WTC11 (cell line): ENCODE data around the gene PPM1G. TPM values are rescaled to one million over a fixed set of nuclear protein-coding genes. Genes with fewer than 3 reads are reported as not detected.

Experiments used
- ATAC-seq: fragments of 200-7000 bp; cut with Tn5 transposase; 2 replicates; pipeline ENCODE4 v1.10.0; 2021; ENCODE audit warnings: mild to moderate bottlenecking, moderate library complexity
- CTCF ChIA-PET: fragments of 300-600 bp; sonication (Branson Sonifier 250); formaldehyde crosslinking; loops from one replicate; lab custom pipeline; 2021; ENCODE audit warnings: antibody characterized with exemption; lab: Charles Lee
- POLR2A ChIA-PET: fragments of 350-600 bp; sonication (Branson Sonifier 250); formaldehyde crosslinking; loops from one replicate; lab custom pipeline; 2021; ENCODE audit warnings: antibody characterized with exemption; lab: Charles Lee
- DNase-seq: peaks from one replicate; pipeline ENCODE4 v3.0.0; 2021; ENCODE audit warnings: low spot score
- H3K27ac Mint-ChIP-seq: 2 replicates; pipeline ENCODE4 v1.8.0; 2021; ENCODE audit warnings: mixed read lengths
- H3K27me3 Mint-ChIP-seq: 2 replicates; pipeline ENCODE4 v1.8.0; 2021; ENCODE audit warnings: low read depth, mild to moderate bottlenecking, moderate library complexity, mixed read lengths
- H3K36me3 Mint-ChIP-seq: 2 replicates; pipeline ENCODE4 v1.8.0; 2021; ENCODE audit warnings: mixed read lengths
- H3K4me1 Mint-ChIP-seq: 2 replicates; pipeline ENCODE4 v1.8.0; 2022; ENCODE audit warnings: mixed read lengths
- H3K4me3 Mint-ChIP-seq: 2 replicates; pipeline ENCODE4 v1.8.0; 2021; ENCODE audit warnings: mild to moderate bottlenecking, moderate library complexity, mixed read lengths
- H3K9me3 Mint-ChIP-seq: 2 replicates; pipeline ENCODE4 v1.8.0; 2021; ENCODE audit warnings: mixed read lengths
- ATF1 ChIP-seq: sonication (generic); formaldehyde crosslinking; IDR thresholded peaks from 2 replicates; pipeline ENCODE4 v1.8.1; 2023; ENCODE audit warnings: mild to moderate bottlenecking, moderate library complexity, missing genetic modification reagents
- ATF6 ChIP-seq: sonication (generic); formaldehyde crosslinking; IDR thresholded peaks from 2 replicates; pipeline ENCODE4 v1.8.1; 2023; ENCODE audit warnings: mild to moderate bottlenecking, missing genetic modification reagents
- ELF4 ChIP-seq: sonication (generic); formaldehyde crosslinking; IDR thresholded peaks from 2 replicates; pipeline ENCODE4 v1.8.1; 2022; ENCODE audit warnings: low read depth, mild to moderate bottlenecking, moderate library complexity, missing genetic modification reagents
- MLX ChIP-seq: sonication (generic); formaldehyde crosslinking; IDR thresholded peaks from 2 replicates; pipeline ENCODE4 v1.8.1; 2023; ENCODE audit warnings: mild to moderate bottlenecking, missing genetic modification reagents, moderate library complexity
- MXD4 ChIP-seq: fragments of 250-450 bp; sonication (Bioruptor Pico); IDR thresholded peaks from 2 replicates; pipeline ENCODE4 v1.8.0; 2021; ENCODE audit warnings: mild to moderate bottlenecking, moderate library complexity, borderline replicate concordance
- MYBL2 ChIP-seq: sonication (generic); formaldehyde crosslinking; IDR thresholded peaks from 2 replicates; pipeline ENCODE4 v1.8.1; 2023; ENCODE audit warnings: mild to moderate bottlenecking, moderate library complexity, missing genetic modification reagents
- PRDM15 ChIP-seq: sonication (generic); formaldehyde crosslinking; IDR thresholded peaks from 2 replicates; pipeline ENCODE4 v1.8.0; 2022; ENCODE audit warnings: missing genetic modification reagents
- RELA ChIP-seq: sonication (generic); formaldehyde crosslinking; IDR thresholded peaks from 2 replicates; pipeline ENCODE4 v1.8.1; 2022; ENCODE audit warnings: missing genetic modification reagents, mild to moderate bottlenecking, borderline replicate concordance
- ZNF317 ChIP-seq: sonication (generic); formaldehyde crosslinking; IDR thresholded peaks from 2 replicates; pipeline ENCODE4 v1.8.1; 2023; ENCODE audit warnings: low read depth, mild to moderate bottlenecking, moderate library complexity, missing genetic modification reagents, borderline replicate concordance
- ZNF416 ChIP-seq: fragments of 250-450 bp; sonication (Bioruptor Pico); IDR thresholded peaks from 2 replicates; pipeline ENCODE4 v1.9.0; 2021; ENCODE audit warnings: mild to moderate bottlenecking, inconsistent platforms
- ZNF423 ChIP-seq: fragments of 250-450 bp; sonication (Bioruptor Pico); IDR thresholded peaks from 2 replicates; pipeline ENCODE4 v2.1.2; 2022; ENCODE audit warnings: mild to moderate bottlenecking, moderate library complexity
- ZNF512 ChIP-seq: sonication (generic); formaldehyde crosslinking; IDR thresholded peaks from 2 replicates; pipeline ENCODE4 v1.8.1; 2022; ENCODE audit warnings: missing genetic modification reagents, borderline replicate concordance
- ZNF532 ChIP-seq: fragments of 250-450 bp; sonication (Bioruptor Pico); IDR thresholded peaks from 2 replicates; pipeline ENCODE4 v1.9.0; 2021; ENCODE audit warnings: mild to moderate bottlenecking, borderline replicate concordance
- total RNA-seq: library from RNA; stranded (reverse); gene quantifications from 3 replicates; pipeline ENCODE4 v1.2.3, GENCODE V29; 2021

The PPM1G gene
- total RNA-seq, 1 experiment from 2014 or later: 193 TPM

- no peaks in the 10 kb centered on the region for H3K9me3 Mint-ChIP-seq
- H3K27me3 Mint-ChIP-seq: no peaks in the 10 kb centered on the region
- CTCF ChIA-PET: interaction anchor here (1.0 to 1.5 kb wide), 7 partner anchors 11 to 181 kb away, joined by 3 to 6 read pairs (median 5); partner anchors contain the start of gene NRBP1
- peaks cover 14% of the 10 kb centered on the region for H3K4me1 Mint-ChIP-seq
- ATAC-seq (peak; percentile 2), DNase-seq (no peak)
- POLR2A ChIA-PET: interaction anchor here (0.6 kb wide), 1 partner anchor 73 kb away, joined by 3 read pairs; no protein-coding TSS in a partner anchor
- peak overlapping the region; percentile 43 for H3K4me3 Mint-ChIP-seq
- peak overlapping the region; percentile 20; the same call in 1 of the 2 replicates for H3K27ac Mint-ChIP-seq
- peaks cover 39% of the 10 kb centered on the region for H3K36me3 Mint-ChIP-seq
- TF ChIP-seq RELA (CRISPR knock-in tag) (no peak), ZNF317 (CRISPR knock-in tag) (no peak), ZNF532 (CRISPR knock-in tag) (no peak), PRDM15 (CRISPR knock-in tag) (no peak), ZNF512 (CRISPR knock-in tag) (no peak), MYBL2 (CRISPR knock-in tag) (no peak), ZNF416 (CRISPR knock-in tag) (no peak), ELF4 (CRISPR knock-in tag) (no peak), MXD4 (CRISPR knock-in tag) (no peak), ATF6 (no peak), ATF1 (CRISPR knock-in tag) (no peak), ZNF423 (no peak)
- TF ChIP-seq, all 79 proteins: peak for 0
Measured at GRCh38 chr2:27441226-27441926, 32.0 kb upstream of the PPM1G start.

- Mint-ChIP-seq H3K27ac (no peak overlapping the region), H3K27me3 (no peaks in the 10 kb centered on the region), H3K9me3 (no peaks in the 10 kb centered on the region), H3K4me1 (no peaks in the 10 kb centered on the region), H3K36me3 (peaks cover 63% of the 10 kb centered on the region), H3K4me3 (no peak overlapping the region)
- ChIA-PET POLR2A (no interaction called here), CTCF (interaction anchor here (0.8 kb wide), 1 partner anchor 248 kb away, joined by 3 read pairs; no protein-coding TSS in a partner anchor)
- DNase-seq (no peak), ATAC-seq (no peak)
- no peak for TF ChIP-seq MLX (CRISPR knock-in tag)
Measured at GRCh38 chr2:27435628-27436027, 26.2 kb upstream of the PPM1G start.
